B cell (primary cell): Measurements from ENCODE around the gene LRRC2. TPM values are rescaled to one million over a fixed set of nuclear protein-coding genes. Genes with fewer than 3 reads are reported as not detected.

Experiments
- ATAC-seq: fragments of 200-7000 bp; cut with Tn5 transposase; one replicate; pipeline ENCODE4 v1.10.0; 2021; ENCODE audit warnings: low read depth, mild to moderate bottlenecking, moderate number of reproducible peaks, moderate library complexity
- CTCF ChIA-PET: fragments of 350-600 bp; sonication (Branson Sonifier 250); formaldehyde crosslinking; loops from one replicate; lab custom pipeline; 2021; ENCODE audit warnings: antibody characterized with exemption, inconsistent platforms; lab: Charles Lee
- POLR2A ChIA-PET: fragments of 350-600 bp; sonication (Branson Sonifier 250); formaldehyde crosslinking; loops from one replicate; lab custom pipeline; 2021; ENCODE audit warnings: antibody characterized with exemption; lab: Charles Lee
- DNase-seq: peaks from one replicate; pipeline ENCODE4 v3.0.0; 2013
- H2AFZ ChIP-seq: 2 replicates; pipeline ENCODE4 v1.6.1; 2012; ENCODE audit warnings: mild to moderate bottlenecking, low read depth, low read length; ENCODE audit not compliant: insufficient read depth, poor library complexity, severe bottlenecking
- H3K27ac ChIP-seq, 2 donors: 1 replicate in 1 of 2; 2 replicates in 1 of 2; pipeline ENCODE4 v1.5.1; 2012 to 2013; ENCODE audit warnings: low read length in 2 of 2, mild to moderate bottlenecking in 2 of 2, moderate library complexity in 1 of 2
- H3K27me3 ChIP-seq, 4 experiments: fragments of 200-600 bp in 1 of 4; sonication (generic) in 1 of 4; replicated peaks in 1 of 4; 1 replicate in 2 of 4; 2 replicates in 2 of 4; pipeline versions ENCODE4 v1.6.1 to v1.7.0; 2013 to 2016; ENCODE audit warnings: low read length in 3 of 4, mild to moderate bottlenecking in 2 of 4, mixed read lengths in 1 of 4, moderate library complexity in 1 of 4; ENCODE audit not compliant: insufficient read depth in 4 of 4, control insufficient read depth in 3 of 4; ENCODE audit errors: control extremely low read depth in 1 of 4
- H3K36me3 ChIP-seq, 2 experiments: replicated peaks in 1 of 2; 1 replicate in 1 of 2; 2 replicates in 1 of 2; pipeline versions ENCODE4 v1.6.1 to v1.7.1; 2013; ENCODE audit warnings: low read length in 1 of 2; ENCODE audit not compliant: insufficient read depth in 2 of 2, control insufficient read depth in 1 of 2; ENCODE audit errors: control extremely low read depth in 1 of 2, extremely low read depth in 1 of 2
- H3K4me1 ChIP-seq, 2 donors: fragments of 200-600 bp in 1 of 2; sonication (generic) in 1 of 2; 1 replicate in 1 of 2; 2 replicates in 1 of 2; pipeline versions ENCODE4 v1.5.1 to v1.6.1; 2013 to 2017; ENCODE audit warnings: low read length in 2 of 2; ENCODE audit not compliant: control insufficient read depth in 2 of 2, insufficient read depth in 2 of 2
- H3K4me2 ChIP-seq: replicated peaks from 2 replicates; pipeline ENCODE3; 2012; ENCODE audit warnings: mild to moderate bottlenecking, low read depth, low read length; ENCODE audit not compliant: poor library complexity, severe bottlenecking
- H3K4me3 ChIP-seq, 5 experiments: fragments of 200-600 bp in 1 of 5; sonication (generic) in 1 of 5; 1 replicate in 3 of 5; 2 replicates in 2 of 5; pipeline versions ENCODE4 v1.5.1 to v1.7.0; 2011 to 2016; ENCODE audit warnings: low read length in 4 of 5, mild to moderate bottlenecking in 4 of 5, low read depth in 2 of 5, control low read depth in 1 of 5, moderate library complexity in 1 of 5; ENCODE audit not compliant: insufficient read depth in 1 of 5; ENCODE audit errors: control extremely low read depth in 1 of 5, extremely low read depth in 1 of 5
- H3K79me2 ChIP-seq: fragments of 200-600 bp; sonication (generic); one replicate; pipeline ENCODE4 v1.6.0; 2016; ENCODE audit warnings: low read length; ENCODE audit not compliant: control insufficient read depth, insufficient read depth
- H3K9ac ChIP-seq: fragments of 200-600 bp; sonication (generic); 2 replicates; pipeline ENCODE4 v1.6.1; 2017; ENCODE audit warnings: mild to moderate bottlenecking, low read length, moderate library complexity
- H3K9me3 ChIP-seq, 3 donors: one replicate each; pipeline versions ENCODE4 v1.6.1 to v1.7.1; 2013; ENCODE audit warnings: low read length in 2 of 3; ENCODE audit not compliant: control insufficient read depth in 2 of 3, insufficient read depth in 1 of 3; ENCODE audit errors: control extremely low read depth in 1 of 3
- H4K20me1 ChIP-seq: 2 replicates; pipeline ENCODE4 v1.6.0; 2012; ENCODE audit warnings: mild to moderate bottlenecking, low read length; ENCODE audit not compliant: insufficient read depth, control insufficient read depth, poor library complexity, severe bottlenecking
- H3K27ac Mint-ChIP-seq: one replicate; pipeline ENCODE4 v1.8.0; 2021; ENCODE audit warnings: mixed read lengths
- H3K27me3 Mint-ChIP-seq: one replicate; pipeline ENCODE4 v1.8.0; 2021; ENCODE audit warnings: mixed read lengths
- H3K4me1 Mint-ChIP-seq: one replicate; pipeline ENCODE4 v1.8.0; 2021; ENCODE audit warnings: mixed read lengths
- H3K4me3 Mint-ChIP-seq: one replicate; pipeline ENCODE4 v1.8.0; 2021; ENCODE audit warnings: mixed read lengths
- H3K9me3 Mint-ChIP-seq: one replicate; pipeline ENCODE4 v1.8.0; 2022; ENCODE audit warnings: mixed read lengths; ENCODE audit not compliant: insufficient read depth
- CTCF ChIP-seq: fragments of 200-600 bp; IDR thresholded peaks from one replicate; pipeline ENCODE4 v1.8.0; 2022; ENCODE audit warnings: antibody characterized with exemption, mild to moderate bottlenecking
- EZH2 ChIP-seq: IDR thresholded peaks from 2 replicates; pipeline ENCODE4 v1.6.1; 2012; ENCODE audit warnings: borderline replicate concordance, low read depth, mild to moderate bottlenecking, moderate library complexity, low read length; ENCODE audit not compliant: insufficient read depth, poor library complexity, severe bottlenecking
- WGBS: methylation state at CpG from one replicate; pipeline ENCODE4 v1.1.5; 2013; ENCODE audit warnings: missing lambda C conversion rate; ENCODE audit not compliant: insufficient coverage; 5-methylcytosine and 5-hydroxymethylcytosine counted together
- intact Hi-C: fragments of 100-400 bp; cut with micrococcal nuclease; formaldehyde crosslinking; loops from one replicate; pipeline ENCODE4 v1.10.0; 2022
- polyA plus RNA-seq: library from polyadenylated mRNA; depleted of rRNA; stranded (reverse); fragments of >200 nt; gene quantifications from 2 replicates; pipeline ENCODE4 v1.2.3, GENCODE V29; 2012
- total RNA-seq, 2 donors: library from RNA; stranded (reverse); fragments of 120-200 nt in 1 of 2; gene quantifications; 1 replicate in 1 of 2; 2 replicates in 1 of 2; pipeline versions ENCODE4 v1.2.3 to v1.2.4, GENCODE V29; 2013 to 2022

Gene LRRC2
- total and polyA plus RNA-seq, 2 donors (not counting 1 experiment from before 2014, with no cell fraction given) = 0.04 TPM; not detected in 1

- peaks cover 0 to 13% (median 5%) of the 10 kb centered on the region in 4 experiments for H3K27me3 ChIP-seq
- intact Hi-C loops = no loop called here
- POLR2A ChIA-PET = no interaction called here
These were observed 33.0 kb downstream of the LRRC2 start for GRCh38 chr3:46533091-46533490.

GRCh38 chr3:46527239-46527638, 38.9 kb downstream of the LRRC2 start:
- no peak overlapping the region for H3K4me3 ChIP-seq
- H3K27ac ChIP-seq = no peak overlapping the region
- ChIA-PET POLR2A (no interaction called here), CTCF (interaction anchor here (1.1 to 1.7 kb wide), 4 partner anchors 15 to 39 kb away, joined by 3 to 5 read pairs (median 4); no protein-coding TSS in a partner anchor)
- H3K36me3 ChIP-seq = no peaks in the 10 kb centered on the region
- H4K20me1 ChIP-seq = no peaks in the 10 kb centered on the region
- no peak overlapping the region for H3K9ac ChIP-seq
- no peaks in the 10 kb centered on the region for H3K79me2 ChIP-seq
- 100% methylated on average over 4 of the region's 5 CpGs for WGBS
- H3K4me1 ChIP-seq = no peaks in the 10 kb centered on the region
- intact Hi-C loops = no loop called here
- no peak overlapping the region for H2AFZ ChIP-seq
- no peak overlapping the region for H3K4me3 Mint-ChIP-seq
- no peak overlapping the region for H3K27ac Mint-ChIP-seq
- ATAC-seq = no peak
- no peaks in the 10 kb centered on the region for H3K4me1 Mint-ChIP-seq
- TF ChIP-seq CTCF = no peak
- TF ChIP-seq EZH2 = no peak
- no peak for DNase-seq
- H3K27me3 ChIP-seq = no peaks in the 10 kb centered on the region
- H3K27me3 Mint-ChIP-seq = no peaks in the 10 kb centered on the region
- H3K4me2 ChIP-seq = no peak overlapping the region
- no peaks in the 10 kb centered on the region for H3K9me3 ChIP-seq
- H3K9me3 Mint-ChIP-seq = no peaks in the 10 kb centered on the region

More at GRCh38 chr3:46533091-46533490, 33.0 kb downstream of the LRRC2 start:
- H3K4me3 Mint-ChIP-seq = no peak overlapping the region
- ATAC-seq (no peak), DNase-seq (no peak)
- peaks cover 26% of the 10 kb centered on the region for H3K4me1 Mint-ChIP-seq
- Histone ChIP-seq H3K36me3 (no peaks in the 10 kb centered on the region), H3K79me2 (no peaks in the 10 kb centered on the region), H3K4me1 (peaks cover 19 to 21% of the 10 kb centered on the region in 2 donors), H3K9me3 (no peaks in the 10 kb centered on the region), H3K9ac (no peak overlapping the region), H2AFZ (no peak overlapping the region), H3K4me2 (no peak overlapping the region), H4K20me1 (no peaks in the 10 kb centered on the region), H3K4me3 (no peak overlapping the region), H3K27ac (no peak overlapping the region)
- TF ChIP-seq CTCF = no peak
- no peak for TF ChIP-seq EZH2
- no peak overlapping the region for H3K27ac Mint-ChIP-seq
- H3K9me3 Mint-ChIP-seq = no peaks in the 10 kb centered on the region
- peaks cover 21% of the 10 kb centered on the region for H3K27me3 Mint-ChIP-seq
- no CpG with 5 or more reads among the region's 3 CpGs for WGBS
- CTCF ChIA-PET = interaction anchor here (1.6 to 2.0 kb wide), 2 partner anchors 25 to 44 kb away, joined by 6 to 10 read pairs; no protein-coding TSS in a partner anchor
